Testis (tissue), 3 donors: ENCODE data around the gene TCF7. TPM values are rescaled to one million over a fixed set of nuclear protein-coding genes. Genes with fewer than 3 reads are reported as not detected.

Experiments used
- DNase-seq: peaks from one replicate; pipeline ENCODE4 v3.0.0-alpha.2; 2019
- H3K27ac ChIP-seq, 2 donors: fragments of 200-600 bp; sonication (generic); one replicate each; pipeline ENCODE4 v1.5.1; 2019
- H3K27me3 ChIP-seq: fragments of 200-600 bp; sonication (generic); one replicate; pipeline ENCODE4 v1.5.1; 2019
- H3K36me3 ChIP-seq: fragments of 200-600 bp; sonication (generic); one replicate; pipeline ENCODE4 v1.5.1; 2017; ENCODE audit warnings: low read depth; ENCODE audit errors: missing control alignments
- H3K4me1 ChIP-seq: fragments of 200-600 bp; sonication (generic); one replicate; pipeline ENCODE4 v1.5.1; 2019
- H3K4me3 ChIP-seq, 2 donors: fragments of 200-600 bp; sonication (generic); one replicate each; pipeline ENCODE4 v1.5.1; 2017 to 2019
- H3K9me3 ChIP-seq: fragments of 200-600 bp; sonication (generic); one replicate; pipeline ENCODE4 v1.5.1; 2017
- POLR2A ChIP-seq: fragments of 450-650 bp; IDR thresholded peaks from one replicate; pipeline ENCODE4 v1.6.1; 2017; ENCODE audit warnings: antibody characterized with exemption, mild to moderate bottlenecking, moderate library complexity
- WGBS, 2 donors: methylation state at CpG; one replicate each; pipeline ENCODE4 v1.1.5; 2018; 5-methylcytosine and 5-hydroxymethylcytosine counted together
- intact Hi-C: fragments of 100-400 bp; cut with DNase I; formaldehyde crosslinking; loops from one replicate; pipeline ENCODE4 v1.15.1; 2023; ENCODE audit warnings: low total_unique reads
- polyA plus RNA-seq: library from polyadenylated mRNA; stranded (reverse); fragments of 350-450 nt; fragmentation: Illumina TruSeq; extraction: RNeasy Lipid Tissue Mini Kit (QIAGEN cat#74804); gene quantifications from one replicate; pipeline ENCODE4 v1.2.3, GENCODE V29; 2014; ENCODE audit warnings: low read depth, low replicate concordance; ENCODE audit not compliant: insufficient read depth
- total RNA-seq, 2 donors: library from RNA; depleted of rRNA; stranded (reverse); fragments of >200 nt; gene quantifications; one replicate each; pipeline ENCODE4 v1.2.3, GENCODE V29; 2016
- TF ChIP-seq, protein P1 (sequence below), 3 experiments: fragments of 450-650 bp in 2 of 3; fragments of 200-600 bp in 1 of 3; sonication (generic) in 1 of 3; IDR thresholded peaks; one replicate each; pipeline ENCODE4 v1.5.1; 2016 to 2019; ENCODE audit warnings: antibody characterized with exemption in 3 of 3, mild to moderate bottlenecking in 2 of 3, moderate library complexity in 1 of 3

Gene TCF7
- total and polyA plus RNA-seq, 3 donors from 2014 or later = 9.9 to 16.1 (median 15.2) TPM

DNA sequence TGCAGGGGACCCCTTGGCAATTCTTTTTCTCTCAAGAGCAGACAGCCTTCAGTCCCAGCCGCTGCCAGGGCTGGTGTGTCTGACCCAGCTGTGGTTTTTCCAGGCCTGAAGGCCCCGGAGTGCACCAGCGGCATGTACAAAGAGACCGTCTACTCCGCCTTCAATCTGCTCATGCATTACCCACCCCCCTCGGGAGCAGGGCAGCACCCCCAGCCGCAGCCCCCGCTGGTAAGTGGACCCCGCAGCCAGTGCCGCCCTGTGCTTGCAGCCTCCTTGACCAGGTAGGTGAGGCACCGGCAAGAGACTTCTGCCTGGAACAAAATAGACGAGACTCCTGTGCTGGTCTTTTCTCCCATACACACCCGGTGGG lies 1.3 kb downstream of the TCF7 start:
- H3K4me1 ChIP-seq = no peaks in the 10 kb centered on the region
- TF ChIP-seq, protein P1, sequence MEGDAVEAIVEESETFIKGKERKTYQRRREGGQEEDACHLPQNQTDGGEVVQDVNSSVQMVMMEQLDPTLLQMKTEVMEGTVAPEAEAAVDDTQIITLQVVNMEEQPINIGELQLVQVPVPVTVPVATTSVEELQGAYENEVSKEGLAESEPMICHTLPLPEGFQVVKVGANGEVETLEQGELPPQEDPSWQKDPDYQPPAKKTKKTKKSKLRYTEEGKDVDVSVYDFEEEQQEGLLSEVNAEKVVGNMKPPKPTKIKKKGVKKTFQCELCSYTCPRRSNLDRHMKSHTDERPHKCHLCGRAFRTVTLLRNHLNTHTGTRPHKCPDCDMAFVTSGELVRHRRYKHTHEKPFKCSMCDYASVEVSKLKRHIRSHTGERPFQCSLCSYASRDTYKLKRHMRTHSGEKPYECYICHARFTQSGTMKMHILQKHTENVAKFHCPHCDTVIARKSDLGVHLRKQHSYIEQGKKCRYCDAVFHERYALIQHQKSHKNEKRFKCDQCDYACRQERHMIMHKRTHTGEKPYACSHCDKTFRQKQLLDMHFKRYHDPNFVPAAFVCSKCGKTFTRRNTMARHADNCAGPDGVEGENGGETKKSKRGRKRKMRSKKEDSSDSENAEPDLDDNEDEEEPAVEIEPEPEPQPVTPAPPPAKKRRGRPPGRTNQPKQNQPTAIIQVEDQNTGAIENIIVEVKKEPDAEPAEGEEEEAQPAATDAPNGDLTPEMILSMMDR (IDR thresholded peaks at IDR 0.05) = no peak
- TF ChIP-seq POLR2A = no peak
- H3K4me3 ChIP-seq = peak overlapping the region; percentile 45 to 49
- WGBS, 2 donors = 27 to 60% methylated on average over 3 to 12 of the region's 13 CpGs
- no peaks in the 10 kb centered on the region for H3K9me3 ChIP-seq
- peak; percentile 22 for DNase-seq
- H3K27ac ChIP-seq = peak overlapping the region in 1 of 2 donors; percentile 24
- H3K36me3 ChIP-seq = no peaks in the 10 kb centered on the region
- intact Hi-C loops = no loop called here
- H3K27me3 ChIP-seq = no peaks in the 10 kb centered on the region

DNA sequence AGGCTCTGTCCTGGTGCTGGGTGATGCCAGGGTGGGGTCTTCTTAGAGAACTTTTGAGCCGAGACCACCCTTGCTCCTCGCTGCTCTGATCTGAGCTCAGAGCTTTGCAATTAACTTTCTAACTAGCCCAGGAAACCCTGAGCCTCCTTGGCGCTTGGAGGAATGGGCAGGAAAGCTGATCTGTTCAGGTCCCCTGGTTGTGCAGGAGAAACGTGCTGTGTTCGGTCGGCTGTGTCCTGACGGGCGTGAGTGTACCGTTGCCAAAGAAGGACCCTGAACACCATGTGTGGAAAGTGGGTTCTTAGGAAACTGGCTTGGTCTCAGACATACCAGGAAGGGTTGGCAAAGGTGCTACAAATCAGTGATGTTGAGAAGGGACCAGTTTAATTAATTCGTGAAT lies 1.8 kb downstream of the TCF7 start:
- no peak overlapping the region for H3K4me3 ChIP-seq
- H3K36me3 ChIP-seq = no peaks in the 10 kb centered on the region
- no peak for TF ChIP-seq POLR2A
- TF ChIP-seq, protein P1 (IDR thresholded peaks at IDR 0.05) = no peak
- no peak for DNase-seq
- no peak overlapping the region for H3K27ac ChIP-seq
- intact Hi-C loops = no loop called here
- no peaks in the 10 kb centered on the region for H3K9me3 ChIP-seq
- no peaks in the 10 kb centered on the region for H3K4me1 ChIP-seq
- WGBS, 2 donors = 81% methylated on average over 10 of the region's 10 CpGs
- no peaks in the 10 kb centered on the region for H3K27me3 ChIP-seq

DNA sequence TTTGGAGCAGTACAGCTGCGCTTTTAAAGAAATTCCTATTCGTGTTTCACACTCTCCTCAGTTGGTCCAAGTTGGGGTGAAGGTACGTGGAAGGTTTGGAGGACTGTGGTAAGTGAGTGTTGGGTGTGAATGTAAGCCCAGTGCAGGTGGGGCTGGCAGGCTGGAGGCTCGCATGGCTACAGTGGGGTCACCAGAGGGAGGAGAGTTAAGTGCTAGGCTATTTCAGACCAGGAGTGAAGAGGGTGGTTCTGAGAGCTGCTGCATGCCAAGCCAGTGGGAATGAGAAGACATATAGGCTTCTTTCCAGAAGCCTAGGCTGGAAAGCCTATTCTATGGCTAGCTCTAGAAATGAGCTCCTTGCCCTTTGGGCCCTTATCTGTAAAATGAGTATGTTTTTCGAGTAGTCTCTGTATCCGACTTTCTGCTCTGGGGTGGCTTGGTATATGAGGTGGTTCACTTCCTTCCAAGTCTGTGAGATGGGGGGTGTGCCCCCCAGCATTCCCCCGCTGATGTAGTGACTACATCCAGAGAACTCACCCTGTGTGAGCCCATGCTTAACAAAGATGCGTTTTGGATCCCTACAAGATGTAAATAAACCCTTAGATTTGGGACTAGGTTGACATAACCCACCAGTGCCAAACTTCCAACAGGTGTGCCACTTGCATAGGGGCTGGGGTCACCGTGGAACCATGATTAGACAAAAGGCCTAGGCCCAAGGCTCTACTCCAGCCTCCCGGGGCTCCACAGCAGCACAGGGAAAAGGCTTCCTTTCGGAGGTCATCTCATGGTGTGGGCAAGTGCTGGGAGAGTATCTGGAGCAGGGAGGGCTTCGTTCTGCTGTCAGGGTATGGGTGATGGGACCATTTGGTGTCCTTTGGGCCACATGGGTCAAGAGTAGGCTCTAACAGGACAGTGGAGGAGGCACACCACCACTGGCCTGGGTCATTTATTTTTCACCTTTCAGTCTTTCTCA lies 2.6 kb downstream of the TCF7 start:
- H3K9me3 ChIP-seq = no peaks in the 10 kb centered on the region
- no peaks in the 10 kb centered on the region for H3K27me3 ChIP-seq
- WGBS, 2 donors = 93 to 94% methylated on average over 12 of the region's 12 CpGs
- intact Hi-C loops = no loop called here
- no peaks in the 10 kb centered on the region for H3K36me3 ChIP-seq
- no peak overlapping the region for H3K4me3 ChIP-seq
- DNase-seq = no peak
- TF ChIP-seq, protein P1 (IDR thresholded peaks at IDR 0.05) = no peak
- no peak for TF ChIP-seq POLR2A
- no peak overlapping the region for H3K27ac ChIP-seq
- no peaks in the 10 kb centered on the region for H3K4me1 ChIP-seq

DNA sequence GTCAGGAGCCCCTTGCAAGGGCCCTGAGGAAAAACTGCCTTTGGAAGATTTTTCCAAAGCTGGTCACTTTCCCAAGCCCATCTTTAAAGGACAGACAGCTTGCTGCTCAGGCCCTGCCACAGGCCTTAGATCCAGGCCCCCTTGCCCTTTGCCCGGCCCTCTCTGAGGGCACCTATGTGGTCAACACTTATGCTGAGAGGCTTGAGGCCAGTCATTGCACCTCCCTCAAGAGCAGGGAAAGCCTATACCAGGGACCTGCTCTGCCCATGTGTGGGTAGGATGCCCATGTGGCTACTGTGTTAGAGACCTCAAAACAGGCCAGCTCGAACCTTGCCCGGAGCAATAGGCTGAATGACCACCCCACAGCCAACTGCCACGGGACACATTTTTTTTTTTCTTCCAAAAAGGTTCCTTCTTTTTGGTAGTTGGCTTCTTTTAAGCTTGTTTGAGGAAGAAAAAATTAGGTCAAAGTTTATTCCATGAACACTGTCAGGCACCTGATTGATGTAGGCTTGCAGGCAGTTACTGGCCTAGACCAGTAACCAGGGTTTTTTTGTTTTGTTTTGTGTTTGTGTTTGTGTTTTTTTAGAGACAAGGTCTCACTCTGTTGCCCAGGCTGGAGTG lies 3.8 kb downstream of the TCF7 start:
- TF ChIP-seq POLR2A = no peak
- TF ChIP-seq, protein P1 (IDR thresholded peaks at IDR 0.05) = no peak
- Histone ChIP-seq H3K27me3 (no peaks in the 10 kb centered on the region), H3K4me1 (no peaks in the 10 kb centered on the region), H3K9me3 (no peaks in the 10 kb centered on the region), H3K27ac (no peak overlapping the region), H3K4me3 (no peak overlapping the region), H3K36me3 (no peaks in the 10 kb centered on the region)
- intact Hi-C loops = no loop called here
- no peak for DNase-seq
- WGBS, 2 donors = 89 to 92% methylated on average over 4 of the region's 4 CpGs
